Right cardiac atrium (tissue), 5 donors: Measurements from ENCODE around the gene CDH4. TPM values are rescaled to one million over a fixed set of nuclear protein-coding genes. Genes with fewer than 3 reads are reported as not detected.

Experiments
- ATAC-seq, 2 donors: fragments of 200-7000 bp; cut with Tn5 transposase; one replicate each; pipeline versions ENCODE4 v1.8.0 to v1.9.1; 2020; ENCODE audit warnings: moderate library complexity in 2 of 2, mild to moderate bottlenecking in 1 of 2
- DNase-seq, 3 donors: peaks; one replicate each; pipeline ENCODE4 v3.0.0-alpha.2; 2020
- H3K27ac ChIP-seq: one replicate; pipeline ENCODE4 v1.5.1; 2013; ENCODE audit warnings: mild to moderate bottlenecking, low read length, control low read depth, moderate library complexity
- H3K27me3 ChIP-seq: one replicate; pipeline ENCODE4 v1.6.1; 2013; ENCODE audit not compliant: control insufficient read depth, insufficient read depth
- H3K4me1 ChIP-seq: one replicate; pipeline ENCODE4 v1.6.1; 2013; ENCODE audit warnings: low read length; ENCODE audit not compliant: control insufficient read depth, insufficient read depth
- H3K4me3 ChIP-seq: one replicate; pipeline ENCODE4 v1.5.1; 2013; ENCODE audit warnings: low read length, control low read depth
- H3K9me3 ChIP-seq: one replicate; pipeline ENCODE4 v1.6.1; 2013; ENCODE audit warnings: low read length; ENCODE audit not compliant: control insufficient read depth
- WGBS: extraction: QIAGEN DNeasy Blood & Tissue Kit; methylation state at CpG from one replicate; pipeline ENCODE4 v1.1.7; 2013; 5-methylcytosine and 5-hydroxymethylcytosine counted together
- intact Hi-C, 4 donors: fragments of 100-400 bp; cut with DNase I; formaldehyde crosslinking; loops; one replicate each; pipeline versions ENCODE4 v1.11.0 to v1.14.0; 2022 to 2023
- polyA plus RNA-seq: library from polyadenylated mRNA; stranded (reverse); fragments of 200-250 nt; gene quantifications from one replicate; pipeline ENCODE4 v1.2.3, GENCODE V29; 2013
- total RNA-seq, 4 donors: library from RNA; stranded (reverse); fragmentation: NEBNext Ultra II Directional; extraction: Animal tissue kit (Norgen Biotek cat#: 25700); gene quantifications; one replicate each; pipeline ENCODE4 v1.2.1, GENCODE V29; 2021
- donor health status: healthy with polysubstance abuse.
- donor health status: DM: no; HTN: yes; CAD: no.
- donor health status: DM: no; HTN: no; CAD: no.
- donor health status: DM: no; HTN: yes; CAD: no; lungs with severe emphysema.
- donor health status: DM: yes; HTN: yes; CAD: no.

The CDH4 gene
- total and polyA plus RNA-seq, 5 donors, result 0.21 to 1.0 (median 0.39) TPM

DNA sequence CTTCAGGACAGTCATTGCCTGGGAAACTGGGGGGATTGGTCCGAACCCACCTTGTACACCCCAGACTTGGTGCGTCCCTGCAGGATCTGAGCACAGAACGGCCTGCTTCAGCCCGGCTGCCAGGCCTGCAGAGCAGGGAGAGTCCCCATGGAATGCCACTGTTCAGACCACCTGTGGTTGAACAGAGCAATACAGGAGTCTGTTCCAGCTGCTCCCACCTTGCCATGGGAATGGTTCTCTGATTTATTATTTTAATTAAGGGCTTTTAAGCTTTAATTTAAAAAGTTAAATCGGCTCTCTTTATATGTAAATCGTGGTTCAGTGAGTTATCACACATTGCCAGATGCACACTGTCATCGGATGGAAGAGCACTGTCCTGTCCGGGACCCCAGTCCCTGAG, 310.4 kb downstream of the CDH4 start:
- DNase-seq (no peak), ATAC-seq (no peak)
- intact Hi-C loops, result no loop called here
- Histone ChIP-seq H3K9me3 (no peaks in the 10 kb centered on the region), H3K27ac (no peak overlapping the region), H3K27me3 (no peaks in the 10 kb centered on the region), H3K4me3 (no peak overlapping the region), H3K4me1 (no peaks in the 10 kb centered on the region)
- 69% methylated on average over 8 of the region's 8 CpGs for WGBS

- no peak overlapping the region for H3K4me3 ChIP-seq
- no peaks in the 10 kb centered on the region for H3K27me3 ChIP-seq
- no peaks in the 10 kb centered on the region for H3K4me1 ChIP-seq
- 71% methylated on average over 16 of the region's 16 CpGs for WGBS
- DNase-seq (no peak), ATAC-seq (no peak)
- H3K9me3 ChIP-seq, result no peaks in the 10 kb centered on the region
- H3K27ac ChIP-seq, result no peak overlapping the region
- intact Hi-C loops, result no loop called here
Observed at GRCh38 chr20:61562897-61563504, 310.9 kb downstream of the CDH4 start.

DNA sequence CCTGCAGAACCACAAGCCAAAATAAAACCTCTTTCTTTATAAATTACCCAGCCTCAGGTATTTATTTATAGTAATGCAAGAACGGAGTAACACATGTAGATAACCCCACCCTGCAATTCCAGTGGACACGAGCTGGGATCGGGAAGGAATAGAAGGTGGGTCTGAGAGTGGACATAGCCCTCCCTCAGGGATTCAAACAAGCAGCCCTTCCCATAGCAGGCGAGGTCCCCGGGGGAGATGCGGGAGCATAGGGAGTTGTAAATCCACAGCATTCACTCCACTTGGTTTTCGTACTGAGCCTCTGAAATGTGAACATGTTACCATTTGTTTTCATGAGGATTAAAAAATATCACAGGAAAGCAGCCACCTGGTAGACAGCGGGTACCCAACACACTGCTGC, 312.6 kb downstream of the CDH4 start:
- no peak overlapping the region for H3K4me3 ChIP-seq
- intact Hi-C loops, result no loop called here
- no peaks in the 10 kb centered on the region for H3K27me3 ChIP-seq
- 83% methylated on average over 8 of the region's 8 CpGs for WGBS
- ATAC-seq (no peak), DNase-seq (no peak)
- no peaks in the 10 kb centered on the region for H3K4me1 ChIP-seq
- H3K27ac ChIP-seq, result no peak overlapping the region
- no peaks in the 10 kb centered on the region for H3K9me3 ChIP-seq

GRCh38 chr20:61565791-61566190, 313.7 kb downstream of the CDH4 start:
- no peaks in the 10 kb centered on the region for H3K9me3 ChIP-seq
- H3K4me1 ChIP-seq, result no peaks in the 10 kb centered on the region
- ATAC-seq, result no peak
- no peak for DNase-seq
- H3K27me3 ChIP-seq, result no peaks in the 10 kb centered on the region
- no peak overlapping the region for H3K27ac ChIP-seq
- H3K4me3 ChIP-seq, result no peak overlapping the region
- intact Hi-C loops, result no loop called here
- WGBS, result 85% methylated on average over 12 of the region's 12 CpGs

DNA sequence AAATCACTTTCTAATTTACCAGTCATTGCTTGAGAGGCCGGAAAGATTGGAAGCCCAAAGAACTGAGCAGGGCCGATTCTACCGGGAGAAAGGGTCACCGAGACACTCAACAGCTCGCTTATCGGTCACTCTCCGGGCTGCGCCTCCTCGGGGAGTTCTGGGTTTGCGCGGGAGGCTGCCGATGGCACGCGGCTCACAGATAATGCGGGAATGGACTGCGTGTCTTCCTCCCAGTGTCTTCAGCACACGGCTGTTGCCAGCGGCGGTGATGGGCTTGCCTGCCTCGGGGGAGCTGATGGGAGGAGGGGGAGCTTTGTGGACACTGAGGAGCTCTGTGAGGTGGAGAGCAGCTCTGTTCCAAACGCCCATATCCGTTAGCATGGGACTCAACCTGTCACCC, 314.6 kb downstream of the CDH4 start:
- Histone ChIP-seq H3K27ac (no peak overlapping the region), H3K4me1 (no peaks in the 10 kb centered on the region), H3K27me3 (no peaks in the 10 kb centered on the region), H3K9me3 (no peaks in the 10 kb centered on the region), H3K4me3 (no peak overlapping the region)
- 71% methylated on average over 22 of the region's 22 CpGs for WGBS
- intact Hi-C loops, result no loop called here
- no peak for DNase-seq
- ATAC-seq, result no peak

DNA sequence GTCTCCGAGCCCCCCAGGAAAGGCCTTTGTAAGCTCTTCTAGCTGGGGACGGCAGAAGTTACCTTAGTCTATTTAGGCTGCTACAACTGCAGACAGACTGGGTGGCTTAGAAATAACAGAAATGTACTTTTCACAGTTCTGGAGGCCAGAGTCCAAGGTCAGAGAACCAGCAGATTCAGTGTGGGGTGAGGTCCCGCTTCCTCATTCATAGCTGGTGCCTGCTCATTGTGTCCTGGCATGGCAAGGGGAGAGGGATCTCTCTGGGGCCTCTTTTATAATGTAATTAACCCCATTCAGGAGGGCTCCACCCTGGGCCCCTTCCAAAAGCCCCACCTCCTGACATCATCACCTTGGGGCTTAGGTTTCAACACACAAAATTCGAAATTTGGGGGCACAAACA, 315.1 kb downstream of the CDH4 start:
- intact Hi-C loops, result no loop called here

DNA sequence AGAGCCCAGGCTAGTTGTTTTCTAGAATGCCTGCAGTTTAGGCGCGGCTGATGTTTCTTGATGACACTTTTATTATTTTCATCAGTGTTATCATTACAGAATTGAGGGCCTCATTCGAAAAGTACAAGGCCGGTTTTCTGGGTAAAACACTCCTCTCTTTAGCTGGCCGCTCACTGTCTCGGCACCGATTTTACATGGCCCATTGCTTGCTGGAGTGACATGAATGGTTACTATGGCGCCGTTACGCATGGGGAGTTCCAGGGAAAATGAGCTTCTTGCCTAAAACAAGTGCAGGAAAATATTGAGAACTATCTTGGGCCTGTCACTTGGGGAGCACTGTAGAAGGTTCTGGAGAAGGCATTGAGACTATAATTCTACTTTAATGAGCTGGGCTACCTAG, 317.8 kb downstream of the CDH4 start:
- intact Hi-C loops, result no loop called here
- no peak for ATAC-seq
- Histone ChIP-seq H3K27ac (no peak overlapping the region), H3K4me1 (no peaks in the 10 kb centered on the region), H3K9me3 (no peaks in the 10 kb centered on the region), H3K27me3 (no peaks in the 10 kb centered on the region), H3K4me3 (no peak overlapping the region)
- WGBS, result 91% methylated on average over 10 of the region's 10 CpGs
- DNase-seq, result no peak

More for the DNA sequence above, 315.1 kb downstream of the CDH4 start:
- ATAC-seq (no peak), DNase-seq (no peak)
- Histone ChIP-seq H3K27ac (no peak overlapping the region), H3K27me3 (no peaks in the 10 kb centered on the region), H3K9me3 (no peaks in the 10 kb centered on the region), H3K4me3 (no peak overlapping the region), H3K4me1 (no peaks in the 10 kb centered on the region)
- 64% methylated on average over 4 of the region's 4 CpGs for WGBS

GRCh38 chr20:61570646-61571195, 318.7 kb downstream of the CDH4 start:
- H3K27me3 ChIP-seq, result no peaks in the 10 kb centered on the region
- ATAC-seq (no peak), DNase-seq (no peak)
- intact Hi-C loops, result no loop called here
- H3K4me1 ChIP-seq, result no peaks in the 10 kb centered on the region
- H3K4me3 ChIP-seq, result no peak overlapping the region
- H3K9me3 ChIP-seq, result no peaks in the 10 kb centered on the region
- no peak overlapping the region for H3K27ac ChIP-seq
- WGBS, result 80% methylated on average over 14 of the region's 14 CpGs

DNA sequence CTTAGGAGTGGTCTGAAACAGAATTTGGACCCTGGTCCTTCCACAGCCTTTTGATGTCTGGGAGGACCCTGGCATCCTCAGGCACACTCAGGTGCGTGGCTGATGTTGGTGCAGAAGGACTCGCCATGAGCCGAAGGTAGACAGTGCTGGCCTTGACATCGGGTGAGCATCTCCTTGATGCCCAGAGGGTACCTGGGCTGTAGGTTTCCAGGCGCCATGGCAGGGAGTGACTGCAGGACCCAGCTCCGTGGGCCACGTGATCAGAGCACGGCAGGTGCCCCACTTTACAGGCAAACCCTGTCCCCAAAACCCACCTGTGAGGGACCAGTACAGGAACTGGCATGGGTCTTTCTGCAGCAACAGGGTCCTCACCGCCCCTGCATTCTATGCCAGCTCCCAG, 319.2 kb downstream of the CDH4 start:
- H3K27me3 ChIP-seq, result no peaks in the 10 kb centered on the region
- ATAC-seq (no peak), DNase-seq (no peak)
- no peak overlapping the region for H3K4me3 ChIP-seq
- no peaks in the 10 kb centered on the region for H3K9me3 ChIP-seq
- H3K4me1 ChIP-seq, result no peaks in the 10 kb centered on the region
- H3K27ac ChIP-seq, result no peak overlapping the region
- WGBS, result 89% methylated on average over 9 of the region's 9 CpGs
- intact Hi-C loops, result no loop called here

DNA sequence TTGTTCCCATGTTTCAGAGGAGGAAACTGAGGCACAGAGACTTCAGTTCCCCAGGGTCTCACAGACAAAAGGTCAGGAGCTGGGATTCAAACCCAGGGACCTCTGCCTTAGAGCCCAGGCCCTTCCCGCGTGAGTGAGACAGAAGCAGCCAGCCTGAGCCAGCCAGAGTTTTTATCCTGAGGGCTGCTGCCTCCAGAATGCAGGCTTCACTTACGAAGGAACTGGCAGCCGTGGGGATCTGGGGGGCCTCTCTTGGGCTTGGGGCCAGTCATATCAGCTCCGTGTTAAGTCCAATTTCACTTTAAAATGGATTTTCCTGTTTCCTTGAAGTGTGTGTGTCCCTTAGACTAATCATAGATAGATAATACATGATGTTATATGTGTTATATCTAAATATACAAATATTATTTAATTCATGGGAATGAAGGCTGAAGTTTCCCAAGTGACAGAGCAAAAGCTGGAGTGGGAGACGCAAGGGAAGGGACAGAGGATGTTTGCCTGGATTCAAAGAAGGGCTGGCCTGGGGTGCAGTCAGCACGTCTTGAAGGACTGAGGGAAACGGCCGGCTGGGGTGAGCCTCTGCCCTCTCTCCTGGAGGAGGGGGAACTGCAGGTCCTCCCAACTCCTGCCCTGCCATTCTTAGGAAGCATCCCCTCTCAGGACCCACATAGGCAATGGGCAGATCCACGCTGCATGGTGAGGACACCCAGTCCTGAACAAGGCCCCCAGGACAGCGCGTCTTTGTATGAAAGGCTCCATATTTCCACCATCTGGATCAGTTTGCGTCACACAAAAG, 320.1 kb downstream of the CDH4 start:
- DNase-seq (no peak), ATAC-seq (no peak)
- WGBS, result 58% methylated on average over 13 of the region's 13 CpGs
- Histone ChIP-seq H3K4me3 (no peak overlapping the region), H3K27ac (no peak overlapping the region), H3K9me3 (no peaks in the 10 kb centered on the region), H3K4me1 (no peaks in the 10 kb centered on the region), H3K27me3 (no peaks in the 10 kb centered on the region)
- intact Hi-C loops, result no loop called here

GRCh38 chr20:61572789-61573188, 320.7 kb downstream of the CDH4 start:
- ATAC-seq (no peak), DNase-seq (no peak)
- no peaks in the 10 kb centered on the region for H3K4me1 ChIP-seq
- no peaks in the 10 kb centered on the region for H3K27me3 ChIP-seq
- no peaks in the 10 kb centered on the region for H3K9me3 ChIP-seq
- no peak overlapping the region for H3K27ac ChIP-seq
- H3K4me3 ChIP-seq, result no peak overlapping the region
- WGBS, result 93% methylated on average over 7 of the region's 7 CpGs
- intact Hi-C loops, result no loop called here
